Measurements from ENCODE around the gene GFPT1.
A peak's percentile ranks its signal among the peaks of the same experiment; 100 is the strongest.
"Not testable (repeated sequence)": the region's sequence is repeated elsewhere in the genome, so short reads cannot be mapped to it uniquely, and the experiment has no call there.

The GFPT1 gene

DNA sequence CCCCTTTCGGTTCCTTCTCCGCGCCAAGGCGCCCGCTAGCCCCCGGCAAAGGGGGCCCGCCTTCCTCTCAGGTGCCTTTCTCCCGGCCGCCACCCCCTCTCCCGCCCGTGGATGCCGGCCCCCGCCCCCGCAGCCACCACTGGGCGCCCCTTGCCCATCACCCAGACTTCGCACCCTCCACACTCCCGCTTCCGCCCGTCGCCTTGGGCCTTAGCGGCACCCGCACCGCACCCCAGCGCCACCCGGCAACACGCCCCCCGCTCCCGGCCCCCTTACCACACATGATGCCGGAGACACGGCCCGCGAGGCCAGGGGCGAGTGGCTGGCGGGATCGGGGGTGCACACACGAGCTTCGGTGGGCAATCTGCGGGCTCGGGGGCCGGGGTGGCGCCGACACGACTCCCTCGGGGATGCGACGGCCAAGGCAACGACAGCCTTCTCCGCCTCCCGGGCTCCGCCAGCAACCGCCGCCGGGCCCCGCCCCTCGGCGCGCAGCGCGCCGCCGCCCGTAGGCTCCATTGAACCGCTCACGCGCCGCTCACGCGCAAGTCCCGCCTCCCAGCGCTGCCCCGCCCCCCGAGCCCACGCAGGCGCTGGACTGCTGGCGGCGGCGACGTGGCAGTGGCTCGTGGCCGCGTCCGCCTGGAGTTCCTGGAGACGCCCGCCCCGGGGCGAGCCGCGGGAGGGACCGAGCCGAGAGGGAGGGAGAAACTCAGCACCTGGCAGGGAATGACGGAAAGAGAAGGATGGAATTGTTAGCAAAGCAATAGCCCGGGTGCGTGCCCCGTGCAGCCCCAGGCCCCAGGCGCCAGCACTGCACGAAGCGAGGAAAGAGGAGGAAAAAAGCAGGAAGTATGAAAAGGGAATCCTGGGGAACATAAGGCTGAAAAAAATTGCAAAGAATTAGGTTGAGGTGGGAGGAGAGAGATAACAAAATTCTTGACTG lies at the start of gene GFPT1:
Gene GFPT1 (minus strand): TSS at position 439 of the 946 bp plus-strand sequence. CDS start 156 bp downstream, at position 283.
- peak; percentile 78 to 86 for DNase-seq (ENCODE audit: low read depth in 2 of 2)

DNA sequence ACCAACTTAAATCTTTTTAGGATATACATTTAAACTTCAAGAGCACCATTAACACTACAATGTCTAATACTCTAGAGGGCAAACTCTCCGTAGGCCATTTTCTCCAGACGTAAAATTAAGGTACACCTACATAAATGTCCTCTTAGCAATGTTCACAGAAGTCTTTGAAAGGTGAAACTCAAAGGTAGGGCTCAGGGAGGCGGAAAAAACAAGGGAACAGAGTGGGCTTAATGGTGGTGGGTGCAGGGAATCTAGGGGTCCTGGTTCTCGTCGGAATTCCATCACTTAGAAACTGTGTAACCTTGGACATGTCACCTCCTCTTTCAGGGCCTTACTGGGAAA lies 49.5 kb upstream of the GFPT1 start:
- no peak for DNase-seq (ENCODE audit: low read depth in 2 of 2)

DNA sequence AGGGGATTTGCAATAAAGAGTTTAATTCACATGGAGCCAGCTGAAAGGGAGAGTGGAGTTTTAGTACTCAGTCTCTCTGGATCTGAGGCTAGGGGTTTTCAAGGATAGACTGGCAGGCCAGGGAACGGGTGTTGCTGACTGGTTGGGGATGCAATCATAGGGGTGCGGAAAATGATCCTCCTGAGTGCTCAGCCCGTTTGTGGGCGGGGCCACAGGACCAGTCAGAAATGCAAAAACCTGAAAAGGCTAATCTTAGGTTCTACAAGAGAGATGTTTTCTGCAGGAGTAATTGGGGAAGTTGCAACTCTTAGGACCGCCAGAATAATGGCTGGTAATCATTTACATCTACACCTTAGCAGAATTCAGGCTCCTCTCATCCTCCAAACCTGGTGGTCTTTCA lies 47.7 kb upstream of the GFPT1 start:
- DNase-seq (ENCODE audit: low read depth in 2 of 2), result no peak

DNA sequence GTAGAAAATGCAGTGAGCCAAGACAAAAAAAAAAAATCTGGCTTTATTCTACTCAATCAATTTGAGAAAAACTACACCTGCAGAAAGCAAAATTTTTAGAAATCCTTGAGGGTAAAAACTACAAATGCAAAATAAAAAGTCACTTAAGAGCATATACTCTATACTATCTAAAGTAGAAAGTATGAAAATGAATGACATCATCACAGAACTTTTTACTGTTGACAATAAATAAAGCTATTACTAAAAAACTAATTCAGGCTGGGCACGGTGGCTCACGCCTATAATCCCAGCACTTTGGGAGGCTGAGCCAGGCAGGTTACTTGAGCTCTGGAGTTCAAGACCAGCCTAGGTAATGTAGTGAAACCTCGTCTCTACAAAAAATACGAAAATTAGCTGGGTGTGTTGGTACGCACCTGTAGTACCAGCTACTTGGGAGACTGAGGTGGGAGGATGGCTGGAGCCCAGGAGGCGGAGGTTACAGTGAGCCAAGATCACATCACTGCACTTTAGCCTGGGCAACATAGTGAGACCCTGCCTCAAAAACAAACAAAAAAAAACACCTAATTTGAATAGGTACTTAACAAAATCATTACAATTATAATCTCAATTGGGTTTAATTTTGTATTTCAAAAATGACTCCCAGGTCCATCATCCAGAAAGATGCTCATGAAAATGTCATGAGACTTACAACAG lies 42.6 kb upstream of the GFPT1 start:
- DNase-seq (ENCODE audit: low read depth in 2 of 2), result no peak

DNA sequence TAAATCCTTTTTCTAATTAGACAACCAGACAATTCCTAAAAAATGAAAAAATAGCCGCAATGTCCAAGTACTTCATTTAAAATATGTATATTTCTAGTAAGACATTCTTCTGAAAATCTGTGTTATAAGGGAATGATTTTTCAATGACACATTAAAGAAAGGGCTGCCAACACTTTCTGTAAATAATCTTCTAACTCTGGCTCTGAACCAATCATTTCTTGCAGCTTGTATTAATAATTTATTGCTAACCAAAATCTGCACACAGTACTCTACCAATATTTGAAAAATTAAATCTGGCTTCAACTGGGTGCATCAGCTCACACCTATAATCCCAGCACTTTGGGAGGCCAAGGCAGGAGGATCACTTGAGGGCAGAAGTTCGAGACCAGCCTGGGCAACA lies 42.0 kb upstream of the GFPT1 start:
- DNase-seq (ENCODE audit: low read depth in 2 of 2), result no peak

DNA sequence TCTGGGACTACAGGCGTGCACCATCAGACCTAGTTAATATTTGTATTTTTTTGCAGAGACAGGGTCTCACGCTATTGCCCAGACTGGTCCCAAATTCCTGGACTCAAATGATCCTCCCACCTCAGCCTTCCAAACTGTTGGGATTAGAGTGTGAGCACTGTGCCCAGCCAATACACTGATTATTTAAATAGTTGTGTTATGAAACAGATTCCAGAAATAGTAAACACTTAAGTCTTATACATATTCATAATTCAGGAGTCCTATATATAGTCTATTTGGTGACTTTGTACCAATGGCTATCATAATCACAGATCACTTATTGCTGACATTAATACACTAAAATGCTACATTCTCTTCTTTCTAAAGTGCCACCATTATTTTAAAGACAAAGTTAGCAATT lies 37.4 kb upstream of the GFPT1 start:
- DNase-seq (ENCODE audit: low read depth in 2 of 2), result no peak

DNA sequence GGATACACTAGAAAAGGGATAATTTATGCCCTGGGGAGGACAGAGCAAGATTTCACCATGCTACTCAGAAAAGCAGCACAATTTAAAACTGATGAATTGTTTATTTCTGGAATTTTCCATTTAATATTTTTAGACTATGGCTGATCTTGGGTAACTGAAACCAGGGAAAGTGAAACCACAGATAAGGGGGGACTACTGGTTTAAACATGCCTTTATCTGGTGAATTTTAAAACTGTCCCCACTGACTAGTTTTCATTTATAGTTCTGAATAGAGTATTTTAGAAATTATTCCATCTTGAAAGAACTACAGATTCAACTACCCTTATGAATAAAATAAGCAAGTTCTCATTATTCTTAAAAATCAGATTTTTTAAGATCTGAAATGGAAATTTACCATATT lies 35.2 kb upstream of the GFPT1 start:
- no peak for DNase-seq (ENCODE audit: low read depth in 2 of 2)

DNA sequence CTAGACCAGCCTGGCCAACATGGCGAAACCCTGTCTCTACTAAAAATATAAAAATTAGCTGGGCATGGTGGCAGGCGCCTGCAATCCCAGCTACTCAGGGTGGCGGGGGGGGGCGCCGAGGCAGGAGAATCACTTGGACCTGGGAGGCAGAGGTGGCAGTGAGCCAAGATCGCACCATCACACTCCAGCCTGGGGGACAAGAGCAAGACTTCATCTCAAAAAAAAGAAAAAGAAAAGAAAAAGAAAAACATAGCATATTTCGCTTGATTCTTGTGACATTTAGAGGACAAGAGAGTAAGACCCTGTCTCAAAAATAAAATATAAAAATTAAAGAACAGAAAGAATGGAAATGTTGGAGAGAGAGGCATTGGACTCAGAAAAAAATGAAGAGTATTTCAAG lies 32.1 kb upstream of the GFPT1 start:
- DNase-seq (ENCODE audit: low read depth in 2 of 2), result not testable (repeated sequence)

DNA sequence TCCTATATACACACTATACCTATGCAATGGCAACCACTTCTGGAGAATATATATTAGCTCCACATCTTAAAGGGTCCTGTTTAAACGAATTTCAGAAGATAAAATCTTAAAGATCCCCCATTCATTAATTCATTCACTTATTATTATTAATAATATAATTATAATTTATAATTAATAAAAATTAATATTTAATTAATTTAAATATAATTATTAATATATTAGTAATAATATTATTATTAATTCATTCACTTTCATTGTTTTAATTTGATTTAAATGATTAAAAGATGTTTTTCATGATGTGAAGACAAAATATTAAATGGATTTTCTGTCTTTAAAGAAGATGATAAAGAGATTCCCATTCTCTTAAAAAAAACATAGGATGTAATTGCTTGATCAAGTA lies 29.1 kb upstream of the GFPT1 start:
- no peak for DNase-seq (ENCODE audit: low read depth in 2 of 2)

DNA sequence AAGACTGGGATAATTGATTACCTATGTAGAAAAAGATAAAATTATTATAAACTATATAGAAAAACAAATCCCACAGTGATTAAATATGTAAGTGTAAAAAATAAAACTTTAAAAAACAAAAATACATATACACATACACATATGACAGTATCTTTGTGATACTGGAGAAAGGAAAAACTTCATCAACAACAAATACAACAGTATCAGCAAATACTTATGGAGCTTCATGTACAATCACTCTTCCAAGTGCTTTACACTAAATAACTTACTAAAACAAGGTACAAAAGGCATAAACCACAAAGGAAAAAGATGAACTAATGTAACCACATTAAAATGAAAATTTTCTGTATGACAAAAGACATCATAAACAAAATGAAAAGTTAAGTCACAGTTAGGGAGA lies 24.1 kb upstream of the GFPT1 start:
- no peak for DNase-seq (ENCODE audit: low read depth in 2 of 2)

DNA sequence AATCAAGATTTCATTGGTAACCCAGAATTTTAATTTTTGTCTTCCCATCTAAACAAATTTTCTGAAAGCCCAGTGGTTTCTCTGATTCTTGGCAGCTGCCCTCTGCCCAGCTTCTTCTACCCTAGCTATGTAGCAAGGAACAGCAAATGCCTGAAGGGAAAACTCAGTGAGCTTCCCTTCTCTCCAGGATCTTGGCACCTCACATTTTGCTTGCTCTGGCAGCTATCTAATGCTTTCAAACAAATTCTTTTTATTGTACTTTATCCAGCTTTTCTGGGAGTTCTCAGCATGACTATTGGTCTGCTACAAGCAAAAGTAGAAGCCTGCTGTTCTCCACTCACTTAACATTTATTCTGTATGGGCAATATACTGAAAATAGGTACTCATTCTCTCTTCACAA lies 18.3 kb upstream of the GFPT1 start:
- DNase-seq (ENCODE audit: low read depth in 2 of 2), result no peak

DNA sequence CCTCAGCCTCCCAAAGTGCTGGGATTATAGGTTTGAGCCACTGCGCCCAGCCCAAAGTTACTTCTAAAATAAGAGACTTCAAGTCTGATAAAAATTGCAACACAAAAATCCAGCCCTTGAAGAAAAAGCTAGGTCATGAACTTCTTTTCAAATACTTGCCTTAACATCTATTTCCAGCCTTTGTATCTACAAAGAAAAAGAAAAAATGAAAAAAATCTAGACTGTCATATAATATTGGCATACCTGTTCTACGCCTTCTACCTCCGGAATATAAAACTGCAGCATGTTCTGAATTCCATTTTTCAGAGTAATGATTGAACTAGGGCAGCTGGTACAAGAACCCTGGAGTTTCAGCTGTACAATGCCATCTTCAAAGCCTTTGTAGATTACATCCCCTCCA lies 13.1 kb upstream of the GFPT1 start:
- DNase-seq (ENCODE audit: low read depth in 2 of 2), result no peak

DNA sequence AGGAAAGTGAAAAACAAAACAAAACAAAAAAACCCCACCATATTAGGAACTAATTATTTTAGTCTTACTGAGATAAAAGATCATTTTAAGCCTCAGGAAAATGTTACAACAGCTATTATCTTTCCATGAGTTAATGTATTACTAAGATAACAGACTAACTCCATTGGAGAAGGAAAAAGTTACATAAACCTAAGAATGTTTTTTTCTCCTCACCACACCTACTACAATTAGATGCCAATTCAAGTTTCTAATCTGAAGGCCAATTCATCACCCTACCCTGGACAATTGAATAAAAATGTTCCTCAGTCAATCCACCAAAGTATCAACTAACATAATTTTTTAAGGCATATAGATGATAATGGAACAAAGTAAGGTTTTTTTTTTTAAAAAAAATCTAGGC lies 10.2 kb upstream of the GFPT1 start:
- DNase-seq (ENCODE audit: low read depth in 2 of 2), result no peak

DNA sequence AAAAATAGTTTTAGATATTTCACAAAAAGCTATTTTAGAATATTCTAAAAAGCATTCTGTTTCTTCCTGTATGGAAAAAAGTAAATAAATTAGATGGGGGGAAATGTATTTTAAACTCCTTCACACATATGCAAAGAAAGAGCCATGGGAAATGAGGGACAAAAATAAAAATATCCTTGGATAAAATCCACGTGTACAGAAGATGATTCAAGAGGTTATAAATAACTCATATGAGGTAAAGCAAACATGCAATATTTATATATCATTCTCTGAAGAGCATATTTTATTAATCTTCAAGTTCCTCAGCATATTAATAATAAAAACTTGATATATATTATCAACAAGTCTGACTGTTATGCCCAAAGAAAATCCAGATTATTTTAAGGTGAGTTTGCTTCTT lies 8.8 kb upstream of the GFPT1 start:
- DNase-seq (ENCODE audit: low read depth in 2 of 2), result no peak

DNA sequence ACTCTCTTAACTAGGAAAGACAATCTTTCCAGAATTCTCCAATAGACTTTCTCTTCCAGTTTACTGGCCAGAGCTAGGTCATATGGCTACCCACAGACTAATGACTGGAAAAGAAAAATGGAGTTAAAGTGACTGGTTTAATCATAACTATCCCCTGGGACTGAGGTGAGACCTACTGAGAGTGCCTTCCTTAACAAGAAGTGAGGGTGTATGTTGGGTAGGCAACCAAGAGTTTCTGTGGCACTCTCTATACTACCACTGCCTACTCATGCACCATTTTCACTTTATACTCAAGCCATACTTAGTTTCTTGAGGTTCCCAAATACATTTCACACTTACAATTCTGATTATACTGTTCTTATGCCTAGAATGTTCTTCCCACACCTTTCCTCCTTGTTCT lies 6.9 kb upstream of the GFPT1 start:
- no peak for DNase-seq (ENCODE audit: low read depth in 2 of 2)

DNA sequence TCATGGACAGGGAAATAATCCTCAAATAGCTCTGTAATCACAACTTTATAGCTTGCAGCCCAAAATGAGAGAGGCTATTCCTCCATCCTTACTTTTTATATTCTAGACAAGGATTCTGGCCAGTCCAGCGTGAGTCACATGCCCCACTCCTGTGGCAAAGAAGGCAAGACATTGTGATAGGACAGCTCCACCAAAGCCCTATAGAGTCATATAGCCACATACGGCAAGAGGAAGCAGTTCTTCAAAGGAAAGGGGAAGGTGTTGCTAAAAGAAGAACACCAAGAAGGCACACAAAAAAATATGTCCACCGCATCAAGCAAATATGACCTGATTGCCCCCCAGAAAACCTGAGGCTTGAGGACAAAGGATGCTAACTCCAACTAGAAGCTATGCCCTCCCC lies 3.4 kb upstream of the GFPT1 start:
- DNase-seq (ENCODE audit: low read depth in 2 of 2), result no peak

DNA sequence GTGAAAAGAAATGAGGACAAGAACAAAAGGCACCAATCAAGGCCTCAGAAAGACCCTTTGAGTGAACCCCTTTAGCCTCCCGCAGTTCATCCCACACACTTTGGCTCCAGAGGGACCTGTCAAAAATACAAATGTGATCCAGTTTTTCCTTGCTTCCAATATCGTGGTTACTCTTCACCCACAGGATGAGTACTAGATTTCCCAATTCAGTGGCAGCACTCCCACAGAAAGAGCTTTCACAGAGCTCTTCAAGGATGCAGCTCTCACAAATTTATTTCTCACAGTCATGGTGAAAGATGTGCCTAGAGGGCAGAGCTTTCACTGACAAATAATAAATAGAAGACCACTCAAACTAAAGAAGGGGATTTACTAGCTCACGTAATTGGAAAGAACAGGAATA lies 3.0 kb upstream of the GFPT1 start:
- DNase-seq (ENCODE audit: low read depth in 2 of 2), result no peak

DNA sequence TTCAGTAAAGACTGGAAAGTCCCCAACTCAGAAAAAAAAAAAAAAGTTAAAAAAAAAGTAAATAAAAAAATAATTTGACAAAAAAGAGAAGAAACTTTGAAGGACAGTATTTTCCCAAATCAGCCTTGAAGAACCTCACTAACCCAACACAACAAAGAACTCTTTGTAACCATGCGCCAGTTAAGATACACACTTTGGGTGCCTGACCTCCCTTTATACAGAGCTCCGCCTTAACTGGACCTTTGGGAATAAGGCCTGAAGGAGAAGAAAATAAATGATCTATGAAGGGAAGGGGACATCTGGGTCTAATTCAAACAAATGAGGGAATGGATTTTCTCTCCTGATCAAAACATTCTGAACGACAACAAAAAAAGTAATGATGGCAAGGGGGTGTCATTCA lies 2.2 kb upstream of the GFPT1 start:
- no peak for DNase-seq (ENCODE audit: low read depth in 2 of 2)

DNA sequence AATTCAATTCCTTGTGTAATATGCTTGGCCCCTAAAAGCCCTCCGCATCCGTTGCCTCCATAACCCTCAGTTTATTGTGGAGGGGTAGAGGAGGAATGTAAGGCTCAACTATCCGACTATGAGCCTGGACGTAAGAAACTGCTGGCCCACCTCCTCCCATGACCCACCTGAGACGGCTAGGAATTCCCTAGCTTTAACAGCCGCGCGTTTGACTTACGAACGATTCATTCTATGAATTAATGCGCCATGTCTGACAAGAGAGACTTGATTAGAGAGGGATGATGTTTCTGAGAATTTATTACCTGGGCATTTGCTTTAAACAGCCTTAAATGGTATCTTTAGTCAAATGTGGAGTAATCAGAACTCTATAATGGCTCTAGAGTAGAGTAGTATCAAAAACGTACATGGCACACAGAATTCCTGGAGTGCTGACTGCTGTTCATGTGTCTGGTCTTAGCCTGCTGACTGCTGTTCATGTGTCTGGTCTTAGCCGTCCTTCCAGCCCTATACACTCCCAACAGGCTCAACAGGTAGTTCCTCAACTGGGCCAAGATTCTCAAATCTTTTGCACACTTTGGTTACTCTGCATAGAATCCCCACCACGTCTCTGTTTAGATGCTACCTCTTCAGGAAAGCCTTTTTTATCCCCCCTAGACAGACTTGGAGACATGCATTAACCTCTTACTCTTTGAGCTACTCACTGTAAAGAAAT lies 899 bp upstream of the GFPT1 start:
- no peak for DNase-seq (ENCODE audit: low read depth in 2 of 2)

DNA sequence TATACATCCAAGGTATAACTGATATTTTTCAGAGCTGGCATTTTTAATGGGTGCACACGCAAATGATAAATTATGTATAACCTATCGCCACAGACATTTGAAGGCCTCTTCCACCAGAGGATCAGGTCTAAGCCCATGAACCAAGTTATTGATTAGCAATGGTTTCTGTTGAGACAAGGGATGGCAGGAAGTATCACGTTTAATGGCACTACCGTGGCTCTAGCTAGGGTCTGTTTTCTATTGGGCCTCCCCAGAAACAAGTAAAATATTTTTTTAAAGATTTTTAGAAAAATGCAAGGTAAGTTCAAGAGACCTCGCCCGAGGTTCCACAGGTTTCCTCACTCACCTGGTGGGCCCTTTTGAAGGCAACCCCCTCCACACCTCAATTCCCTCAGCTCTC lies 667 bp downstream of the GFPT1 start:
- DNase-seq (ENCODE audit: low read depth in 2 of 2), result no peak

DNA sequence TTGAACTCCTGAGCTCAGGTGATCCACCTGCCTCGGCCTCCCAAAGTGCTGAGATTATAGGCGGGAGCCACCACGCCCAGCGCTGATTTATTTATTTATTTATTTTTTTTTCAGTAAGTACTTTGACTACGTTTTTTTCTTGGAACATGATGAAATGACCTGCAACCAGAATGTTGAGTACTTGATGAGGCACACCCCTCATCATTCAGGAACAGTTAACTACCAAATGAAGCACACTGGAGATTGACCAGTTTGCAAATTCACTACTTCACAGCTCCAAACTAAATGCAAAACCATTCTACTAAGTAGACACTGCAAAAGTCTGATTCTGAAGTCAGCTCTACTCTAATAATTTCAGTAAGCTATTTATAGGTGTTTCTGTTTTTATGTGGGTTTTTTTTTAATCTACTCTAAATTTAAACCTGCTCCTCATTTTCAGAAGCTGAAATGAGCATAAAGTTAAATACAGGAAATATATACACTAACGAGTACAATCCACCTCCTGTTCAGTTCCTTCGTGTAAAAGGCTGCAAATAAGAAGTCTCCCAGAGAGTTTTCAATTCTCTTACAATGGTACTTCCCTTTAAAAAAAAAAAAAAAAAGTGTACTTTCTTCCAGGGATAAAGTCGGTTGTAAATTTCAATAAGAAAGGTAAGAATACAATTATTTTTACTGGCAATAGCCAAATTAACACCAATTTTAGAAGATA lies 1.4 kb downstream of the GFPT1 start:
- no peak for DNase-seq (ENCODE audit: low read depth in 2 of 2)

DNA sequence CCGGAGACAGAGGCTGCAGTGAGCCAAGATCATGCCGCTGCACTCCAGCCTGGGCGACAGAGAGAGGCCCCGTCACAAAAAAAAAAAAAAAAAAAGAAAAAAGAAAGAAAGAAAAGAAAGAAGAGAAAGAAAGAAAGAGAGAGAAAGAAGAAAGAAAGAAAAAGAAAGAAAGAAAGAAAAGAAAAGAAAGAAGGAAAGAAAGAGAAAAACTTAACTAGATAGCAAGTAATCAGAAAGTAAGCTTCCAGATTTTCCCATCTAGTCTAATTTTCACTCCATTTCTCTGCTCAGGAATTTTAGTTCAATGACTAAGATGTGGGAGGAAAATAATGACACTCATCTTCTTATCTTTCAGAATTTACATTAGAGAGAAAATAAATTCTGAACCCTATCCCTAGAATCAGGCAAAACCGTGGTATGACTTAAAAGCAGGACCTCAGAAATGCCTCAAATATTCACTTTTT lies 2.4 kb downstream of the GFPT1 start:
- DNase-seq (ENCODE audit: low read depth in 2 of 2), result no peak
